Sigmoid colon (tissue), 4 donors: ENCODE results near the gene CLK3.

ENCODE experiments used
- EP300 ChIP-seq, 4 donors: sonication (generic); formaldehyde crosslinking; IDR thresholded peaks; one replicate each; pipeline ENCODE4 v1.6.1; 2017; ENCODE audit warnings: antibody characterized with exemption in 4 of 4
- POLR2A ChIP-seq, 2 donors: fragments of 450-650 bp; IDR thresholded peaks; one replicate each; pipeline ENCODE4 v1.6.1; 2016; ENCODE audit warnings: antibody characterized with exemption in 2 of 2, mild to moderate bottlenecking in 2 of 2, moderate library complexity in 2 of 2
- POLR2AphosphoS5 ChIP-seq, 4 donors: sonication (generic); formaldehyde crosslinking; IDR thresholded peaks; one replicate each; pipeline ENCODE4 v1.6.1; 2017; ENCODE audit warnings: antibody characterized with exemption in 4 of 4
- TF ChIP-seq, protein P1 (sequence below), 4 experiments: fragments of 450-650 bp in 3 of 4; fragments of 200-600 bp in 1 of 4; IDR thresholded peaks; one replicate each; pipeline ENCODE4 v1.5.1; 2016 to 2019; ENCODE audit warnings: antibody characterized with exemption in 4 of 4, mild to moderate bottlenecking in 3 of 4, moderate library complexity in 2 of 4

DNA sequence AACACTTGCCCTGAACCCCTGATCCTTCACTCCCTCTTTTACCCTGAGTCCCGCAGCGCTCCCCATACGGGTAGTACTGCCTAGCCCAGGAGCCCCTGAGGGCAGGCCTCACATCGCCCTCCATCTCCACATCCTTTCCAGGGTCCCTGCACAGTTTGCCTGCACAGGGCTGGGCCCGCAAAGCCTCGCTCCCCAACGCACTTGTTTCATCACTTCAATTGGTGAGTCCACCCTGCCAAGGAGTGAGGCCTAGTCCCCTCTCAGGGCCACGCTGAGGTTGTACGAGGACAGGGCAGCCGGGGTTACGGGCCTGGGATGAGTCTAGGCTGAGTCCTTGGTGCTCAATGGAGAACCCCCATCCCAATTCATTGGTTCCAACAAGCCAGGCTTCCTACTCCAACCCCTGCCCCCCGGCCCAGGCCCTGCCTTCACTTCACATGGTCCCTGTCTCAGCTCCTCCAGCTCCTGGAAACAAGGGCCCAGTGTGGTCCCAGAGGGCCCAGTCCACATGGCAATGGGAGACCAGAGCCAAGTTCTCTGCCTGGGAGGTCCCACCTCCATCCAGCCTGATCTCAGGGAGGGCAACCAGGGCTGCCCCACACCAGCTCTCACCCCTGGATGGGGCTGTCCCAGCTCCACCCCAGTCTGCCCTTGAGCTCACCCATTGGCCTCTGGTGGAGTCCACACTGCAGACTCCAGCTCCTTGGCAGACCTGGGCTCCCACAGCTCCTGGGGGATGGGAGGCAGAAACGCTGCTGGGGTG is 12.4 kb upstream of the CLK3 start:
- TF ChIP-seq POLR2AphosphoS5 (IDR thresholded peaks at IDR 0.05) (no peak), EP300 (IDR thresholded peaks at IDR 0.05) (no peak), POLR2A (IDR thresholded peaks at IDR 0.05) (no peak)
- TF ChIP-seq, protein P1, sequence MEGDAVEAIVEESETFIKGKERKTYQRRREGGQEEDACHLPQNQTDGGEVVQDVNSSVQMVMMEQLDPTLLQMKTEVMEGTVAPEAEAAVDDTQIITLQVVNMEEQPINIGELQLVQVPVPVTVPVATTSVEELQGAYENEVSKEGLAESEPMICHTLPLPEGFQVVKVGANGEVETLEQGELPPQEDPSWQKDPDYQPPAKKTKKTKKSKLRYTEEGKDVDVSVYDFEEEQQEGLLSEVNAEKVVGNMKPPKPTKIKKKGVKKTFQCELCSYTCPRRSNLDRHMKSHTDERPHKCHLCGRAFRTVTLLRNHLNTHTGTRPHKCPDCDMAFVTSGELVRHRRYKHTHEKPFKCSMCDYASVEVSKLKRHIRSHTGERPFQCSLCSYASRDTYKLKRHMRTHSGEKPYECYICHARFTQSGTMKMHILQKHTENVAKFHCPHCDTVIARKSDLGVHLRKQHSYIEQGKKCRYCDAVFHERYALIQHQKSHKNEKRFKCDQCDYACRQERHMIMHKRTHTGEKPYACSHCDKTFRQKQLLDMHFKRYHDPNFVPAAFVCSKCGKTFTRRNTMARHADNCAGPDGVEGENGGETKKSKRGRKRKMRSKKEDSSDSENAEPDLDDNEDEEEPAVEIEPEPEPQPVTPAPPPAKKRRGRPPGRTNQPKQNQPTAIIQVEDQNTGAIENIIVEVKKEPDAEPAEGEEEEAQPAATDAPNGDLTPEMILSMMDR (IDR thresholded peaks at IDR 0.05) = no peak
